Common myeloid progenitor, CD34-positive (primary cell): ENCODE data around the gene DOCK4.

Experiments used
- CTCF ChIA-PET: fragments of 350-600 bp; sonication (Branson Sonifier 250); formaldehyde crosslinking; loops from one replicate; lab custom pipeline; 2021; ENCODE audit warnings: antibody characterized with exemption; lab: Charles Lee
- POLR2A ChIA-PET: fragments of 350-600 bp; sonication (Branson Sonifier 250); formaldehyde crosslinking; loops from one replicate; lab custom pipeline; 2021; ENCODE audit warnings: antibody characterized with exemption; lab: Charles Lee
- DNase-seq, 3 donors: peaks; one replicate each; pipeline versions ENCODE4 v3.0.0 to v3.0.0-alpha.2; 2013
- H3K27ac ChIP-seq, 2 experiments: 1 replicate in 1 of 2; 2 replicates in 1 of 2; pipeline ENCODE4 v1.7.0; 2013; ENCODE audit warnings: inconsistent platforms in 2 of 2, low read length in 2 of 2, mild to moderate bottlenecking in 2 of 2, low read depth in 1 of 2, moderate library complexity in 1 of 2; ENCODE audit not compliant: severe bottlenecking in 2 of 2, insufficient read depth in 1 of 2, poor library complexity in 1 of 2
- H3K27me3 ChIP-seq, 5 experiments: replicated peaks in 2 of 5; 1 replicate in 3 of 5; 2 replicates in 2 of 5; pipeline versions ENCODE4 v1.6.1 to v1.7.0; 2013; ENCODE audit warnings: low read length in 4 of 5, mild to moderate bottlenecking in 2 of 5, moderate library complexity in 2 of 5, inconsistent platforms in 1 of 5; ENCODE audit not compliant: insufficient read depth in 5 of 5, control insufficient read depth in 4 of 5
- H3K36me3 ChIP-seq, 4 experiments: 1 replicate in 2 of 4; 2 replicates in 2 of 4; pipeline versions ENCODE4 v1.6.1 to v1.7.0; 2013; ENCODE audit warnings: low read length in 3 of 4, control low read depth in 1 of 4, mild to moderate bottlenecking in 1 of 4; ENCODE audit not compliant: control insufficient read depth in 4 of 4, insufficient read depth in 4 of 4
- H3K4me1 ChIP-seq, 4 experiments: 1 replicate in 3 of 4; 2 replicates in 1 of 4; pipeline versions ENCODE4 v1.6.1 to v1.7.1; 2013; ENCODE audit warnings: low read length in 3 of 4, mild to moderate bottlenecking in 3 of 4, control low read depth in 1 of 4, inconsistent platforms in 1 of 4, moderate library complexity in 1 of 4; ENCODE audit not compliant: control insufficient read depth in 4 of 4, insufficient read depth in 4 of 4; ENCODE audit errors: control extremely low read depth in 1 of 4
- H3K4me3 ChIP-seq, 7 experiments: 1 replicate in 4 of 7; 2 replicates in 3 of 7; pipeline versions ENCODE4 v1.5.1 to v1.7.0; 2013; ENCODE audit warnings: mild to moderate bottlenecking in 7 of 7, low read length in 6 of 7, moderate library complexity in 6 of 7, inconsistent platforms in 2 of 7, low read depth in 2 of 7, control low read depth in 1 of 7; ENCODE audit not compliant: insufficient read depth in 4 of 7, control insufficient read depth in 1 of 7; ENCODE audit errors: extremely low read depth in 1 of 7
- H3K9me3 ChIP-seq, 5 experiments: 1 replicate in 4 of 5; 2 replicates in 1 of 5; pipeline versions ENCODE4 v1.6.1 to v1.7.1; 2013; ENCODE audit warnings: low read length in 4 of 5, mild to moderate bottlenecking in 2 of 5, inconsistent platforms in 1 of 5, low read depth in 1 of 5, moderate library complexity in 1 of 5; ENCODE audit not compliant: control insufficient read depth in 4 of 5, insufficient read depth in 2 of 5; ENCODE audit errors: control extremely low read depth in 1 of 5
- WGBS: methylation state at CpG from one replicate; pipeline ENCODE4 v1.1.5; 2013; ENCODE audit not compliant: insufficient coverage; 5-methylcytosine and 5-hydroxymethylcytosine counted together

DOCK4 gene

DNA sequence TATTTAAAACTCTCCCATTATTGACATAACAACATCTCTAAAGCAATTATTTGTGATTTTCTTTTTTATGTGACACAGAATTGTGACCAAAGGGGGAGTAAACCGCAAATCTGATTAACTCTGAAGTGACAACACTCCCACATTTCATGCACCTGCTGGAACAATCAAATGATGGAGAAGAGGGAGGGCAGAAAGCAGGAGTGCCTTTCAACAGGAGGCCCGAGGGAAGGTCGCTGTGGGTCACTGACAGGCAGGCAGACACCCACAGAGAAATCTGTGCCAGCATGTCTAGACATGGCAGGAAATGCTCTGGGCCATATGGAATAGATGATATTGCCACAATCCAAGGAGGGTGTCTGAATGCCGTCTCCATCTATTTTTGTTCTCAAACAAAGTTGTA lies 247.3 kb downstream of the DOCK4 start:
- ChIA-PET CTCF (no interaction called here), POLR2A (no interaction called here)
- H3K4me1 ChIP-seq = no peaks in the 10 kb centered on the region
- no peak for DNase-seq
- WGBS = 81% methylated on average over 3 of the region's 4 CpGs
- no peak overlapping the region for H3K4me3 ChIP-seq
- H3K9me3 ChIP-seq = no peaks in the 10 kb centered on the region
- no peaks in the 10 kb centered on the region for H3K36me3 ChIP-seq
- no peaks in the 10 kb centered on the region for H3K27me3 ChIP-seq
- no peak overlapping the region for H3K27ac ChIP-seq

- CTCF ChIA-PET = no interaction called here
- WGBS = 100% methylated on average over 1 of the region's 3 CpGs
- Histone ChIP-seq H3K9me3 (no peaks in the 10 kb centered on the region), H3K27me3 (no peaks in the 10 kb centered on the region), H3K4me3 (no peak overlapping the region), H3K4me1 (no peaks in the 10 kb centered on the region), H3K27ac (no peak overlapping the region), H3K36me3 (no peaks in the 10 kb centered on the region)
- POLR2A ChIA-PET = no interaction called here
- DNase-seq = no peak
Measured at GRCh38 chr7:111958431-111958830, 247.8 kb downstream of the DOCK4 start.

GRCh38 chr7:111955616-111956015 lies 250.6 kb downstream of the DOCK4 start:
- DNase-seq = no peak
- CTCF ChIA-PET = no interaction called here
- Histone ChIP-seq H3K36me3 (no peaks in the 10 kb centered on the region), H3K4me1 (no peaks in the 10 kb centered on the region), H3K9me3 (no peaks in the 10 kb centered on the region), H3K27ac (no peak overlapping the region), H3K4me3 (no peak overlapping the region), H3K27me3 (no peaks in the 10 kb centered on the region)
- POLR2A ChIA-PET = no interaction called here
- 100% methylated on average over 1 of the region's 1 CpG for WGBS

- Histone ChIP-seq H3K27ac (no peak overlapping the region), H3K27me3 (no peaks in the 10 kb centered on the region), H3K36me3 (no peaks in the 10 kb centered on the region), H3K4me1 (no peaks in the 10 kb centered on the region), H3K4me3 (no peak overlapping the region), H3K9me3 (no peaks in the 10 kb centered on the region)
- CTCF ChIA-PET = interaction anchor here (0.9 to 1.6 kb wide), 2 partner anchors 22 to 72 kb away, joined by 3 read pairs; no protein-coding TSS in a partner anchor
- no peak for DNase-seq
- 95% methylated on average over 10 of the region's 15 CpGs for whole genome bisulfite sequencing
- POLR2A ChIA-PET = no interaction called here
Measured at GRCh38 chr7:111954474-111955381, 251.5 kb downstream of the DOCK4 start.

DNA sequence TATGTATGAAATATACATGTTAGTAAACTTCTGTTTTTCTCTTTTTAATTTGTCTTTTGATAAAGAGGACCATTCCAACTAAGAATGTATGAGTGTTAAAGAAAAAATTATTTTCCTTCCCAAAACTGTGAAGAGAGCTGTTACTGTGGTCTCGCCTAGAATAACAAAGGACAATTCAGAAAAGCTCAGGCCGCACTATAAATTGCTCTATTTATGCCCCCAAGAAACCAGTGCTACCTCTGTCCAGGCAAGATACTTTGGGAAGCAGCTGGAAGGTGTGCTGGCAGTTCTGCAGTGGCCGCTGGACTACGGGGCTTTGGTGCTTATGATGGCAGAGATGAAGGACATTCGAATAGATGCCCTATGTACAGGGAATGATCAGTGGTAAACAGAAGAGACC lies 252.1 kb downstream of the DOCK4 start:
- Histone ChIP-seq H3K4me1 (no peaks in the 10 kb centered on the region), H3K27me3 (no peaks in the 10 kb centered on the region), H3K4me3 (no peak overlapping the region), H3K36me3 (no peaks in the 10 kb centered on the region), H3K27ac (no peak overlapping the region), H3K9me3 (no peaks in the 10 kb centered on the region)
- ChIA-PET CTCF (interaction anchor here (0.9 to 1.6 kb wide), 3 partner anchors 23 to 462 kb away, joined by 3 to 4 read pairs (median 3); no protein-coding TSS in a partner anchor), POLR2A (no interaction called here)
- 100% methylated on average over 5 of the region's 5 CpGs for WGBS
- DNase-seq = no peak

GRCh38 chr7:111953611-111954010 lies 252.6 kb downstream of the DOCK4 start:
- DNase-seq = peak; percentile 16 to 37 (median 36)
- Histone ChIP-seq H3K9me3 (no peaks in the 10 kb centered on the region), H3K27ac (no peak overlapping the region), H3K27me3 (no peaks in the 10 kb centered on the region), H3K36me3 (no peaks in the 10 kb centered on the region), H3K4me3 (no peak overlapping the region), H3K4me1 (no peaks in the 10 kb centered on the region)
- no CpG with 5 or more reads among the region's 1 CpG for WGBS
- POLR2A ChIA-PET = no interaction called here
- CTCF ChIA-PET = interaction anchor here (1.4 to 1.6 kb wide), 2 partner anchors 74 to 463 kb away, joined by 3 to 4 read pairs; no protein-coding TSS in a partner anchor

GRCh38 chr7:111952783-111953182 lies 253.4 kb downstream of the DOCK4 start:
- Histone ChIP-seq H3K4me1 (no peaks in the 10 kb centered on the region), H3K9me3 (no peaks in the 10 kb centered on the region), H3K36me3 (no peaks in the 10 kb centered on the region), H3K27ac (no peak overlapping the region), H3K4me3 (no peak overlapping the region), H3K27me3 (no peaks in the 10 kb centered on the region)
- ChIA-PET POLR2A (no interaction called here), CTCF (interaction anchor here (1.4 to 1.6 kb wide), 2 partner anchors 74 to 463 kb away, joined by 3 to 4 read pairs; no protein-coding TSS in a partner anchor)
- 97% methylated on average over 4 of the region's 4 CpGs for WGBS
- DNase-seq = no peak
